ENCODE results near the gene LDAH.

DNA sequence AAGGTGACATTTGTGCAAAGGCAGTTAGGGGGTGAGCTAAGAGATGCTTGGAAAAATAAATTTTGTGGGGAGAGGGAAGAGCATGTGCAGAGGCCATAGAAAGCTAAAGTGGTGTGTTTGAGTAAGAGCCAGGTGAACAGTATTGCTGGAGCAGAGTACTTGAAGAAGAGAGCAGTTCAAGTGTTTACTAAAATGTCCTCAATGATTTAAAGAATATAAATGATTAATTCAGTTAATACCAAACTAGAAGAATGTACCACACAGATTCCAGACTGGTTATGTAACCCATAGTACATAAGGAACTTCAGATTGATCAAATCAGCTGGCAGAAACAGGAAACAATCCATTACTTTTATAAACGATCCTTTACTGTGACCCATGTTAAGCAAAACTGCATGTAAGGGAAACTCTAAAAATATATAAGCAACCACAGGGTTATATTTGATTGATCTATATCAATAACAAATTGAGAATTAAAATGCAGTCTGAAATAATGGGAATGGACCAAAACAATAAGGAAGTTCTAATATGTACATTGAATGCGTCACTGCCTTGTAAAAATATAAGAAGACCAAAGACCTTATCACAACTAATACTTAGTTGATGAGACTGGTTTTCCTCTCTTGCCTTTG lies 76.9 kb downstream of the LDAH start:
- TF ChIP-seq, protein P1, sequence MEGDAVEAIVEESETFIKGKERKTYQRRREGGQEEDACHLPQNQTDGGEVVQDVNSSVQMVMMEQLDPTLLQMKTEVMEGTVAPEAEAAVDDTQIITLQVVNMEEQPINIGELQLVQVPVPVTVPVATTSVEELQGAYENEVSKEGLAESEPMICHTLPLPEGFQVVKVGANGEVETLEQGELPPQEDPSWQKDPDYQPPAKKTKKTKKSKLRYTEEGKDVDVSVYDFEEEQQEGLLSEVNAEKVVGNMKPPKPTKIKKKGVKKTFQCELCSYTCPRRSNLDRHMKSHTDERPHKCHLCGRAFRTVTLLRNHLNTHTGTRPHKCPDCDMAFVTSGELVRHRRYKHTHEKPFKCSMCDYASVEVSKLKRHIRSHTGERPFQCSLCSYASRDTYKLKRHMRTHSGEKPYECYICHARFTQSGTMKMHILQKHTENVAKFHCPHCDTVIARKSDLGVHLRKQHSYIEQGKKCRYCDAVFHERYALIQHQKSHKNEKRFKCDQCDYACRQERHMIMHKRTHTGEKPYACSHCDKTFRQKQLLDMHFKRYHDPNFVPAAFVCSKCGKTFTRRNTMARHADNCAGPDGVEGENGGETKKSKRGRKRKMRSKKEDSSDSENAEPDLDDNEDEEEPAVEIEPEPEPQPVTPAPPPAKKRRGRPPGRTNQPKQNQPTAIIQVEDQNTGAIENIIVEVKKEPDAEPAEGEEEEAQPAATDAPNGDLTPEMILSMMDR (IDR thresholded peaks at IDR 0.05), result no peak
- TF ChIP-seq POLR2A (IDR thresholded peaks at IDR 0.05) (no peak), EP300 (IDR thresholded peaks at IDR 0.05) (no peak), POLR2AphosphoS5 (IDR thresholded peaks at IDR 0.05) (no peak)

All from sigmoid colon (tissue), 4 donors.